ENCODE measurements around the gene ZNF341. TPM values are rescaled to one million over a fixed set of nuclear protein-coding genes. Genes with fewer than 3 reads are reported as not detected.
A peak's percentile ranks its signal among the peaks of the same experiment; 100 is the strongest.

Gene ZNF341
- total and polyA plus RNA-seq, 9 of the 15 experiments (the other 6 are each of a cell fraction or from before 2014, with no cell fraction given), result 0.08 to 2.6 (median 1.0) TPM

GRCh38 chr20:33719989-33720709 lies 11.6 kb upstream of the ZNF341 start, which contains the start of gene PXMP4 (continued):
- TF ChIP-seq E2F5 (CRISPR knock-in tag; IDR thresholded peaks at IDR 0.05) (no peak), SRF (CRISPR knock-in tag; IDR thresholded peaks at IDR 0.05) (no peak), CREB5 (CRISPR knock-in tag; IDR thresholded peaks at IDR 0.05) (no peak), CSDE1 (IDR thresholded peaks at IDR 0.05) (no peak), ETV1 (tag; conservative IDR thresholded peaks at IDR 0.05; ENCODE audit: low read depth) (no peak), ZNF586 (CRISPR knock-in tag; conservative IDR thresholded peaks at IDR 0.05) (no peak), HDAC8 (tag; IDR thresholded peaks at IDR 0.05) (no peak), ZNF232 (CRISPR knock-in tag; IDR thresholded peaks at IDR 0.05) (no peak; the same call in 1 of the 2 replicates), NFIC (IDR thresholded peaks at IDR 0.05) (0 out of 2 replicates have a peak, but pooled peaks have one; percentile 20), ZNF766 (CRISPR knock-in tag; conservative IDR thresholded peaks at IDR 0.05) (no peak), ZNF407 (IDR thresholded peaks at IDR 0.05; ENCODE audit: low read depth) (no peak), CHAMP1 (IDR thresholded peaks at IDR 0.05) (peak; percentile 94), PCBP2 (IDR thresholded peaks at IDR 0.05; ENCODE audit: low read depth, low read length, poor library complexity, severe bottlenecking) (no peak), MTA2 (IDR thresholded peaks at IDR 0.05; ENCODE audit: low read depth) (peak; percentile 59; the same call in 1 of the 2 replicates)

Data from K562 (cell line).